AG04450 (cell line): Measurements from ENCODE around the gene PIK3AP1. TPM values are rescaled to one million over a fixed set of nuclear protein-coding genes. Genes with fewer than 3 reads are reported as not detected.
A peak's percentile ranks its signal among the peaks of the same experiment; 100 is the strongest.

Experiments used
- CTCF ChIA-PET: fragments of 300-600, 350-600 bp; formaldehyde crosslinking; extraction: SDS; loops from one replicate; lab custom pipeline; 2022; ENCODE audit warnings: antibody characterized with exemption, inconsistent platforms; lab: Charles Lee
- POLR2A ChIA-PET: fragments of 350-600 bp; formaldehyde crosslinking; extraction: SDS; loops from one replicate; lab custom pipeline; 2021; ENCODE audit warnings: antibody characterized with exemption, inconsistent platforms; lab: Yijun Ruan, JAX
- DNase-seq: peaks from one replicate; pipeline ENCODE4 v3.0.0-alpha.2; 2011; ENCODE audit warnings: low read depth, low spot score
- H3K27ac ChIP-seq: one replicate; pipeline ENCODE4 v1.5.1; 2012; ENCODE audit warnings: low read depth, low read length, control low read depth
- H3K27me3 ChIP-seq: one replicate; pipeline ENCODE4 v1.6.0; 2012; ENCODE audit warnings: low read length; ENCODE audit not compliant: control insufficient read depth, insufficient read depth
- H3K4me3 ChIP-seq: 2 replicates; pipeline ENCODE4 v1.5.1; 2011; ENCODE audit warnings: mild to moderate bottlenecking, low read depth, low read length, control low read depth
- H3K9me3 ChIP-seq: 2 replicates; pipeline ENCODE4 v1.5.1; 2012; ENCODE audit warnings: low read length; ENCODE audit not compliant: control insufficient read depth, insufficient read depth
- polyA plus RNA-seq: library from polyadenylated mRNA; depleted of rRNA; stranded (reverse); fragments of >200 nt; gene quantifications from 2 replicates; pipeline ENCODE4 v1.2.3, GENCODE V29; 2011
- TF ChIP-seq, protein P1 (sequence below): IDR thresholded peaks from 2 replicates; pipeline ENCODE4 v1.5.1; 2011; ENCODE audit warnings: low read depth, low read length, control low read depth, inconsistent platforms

The PIK3AP1 gene
- polyA plus RNA-seq, 1 experiment, result 0.05 TPM

DNA sequence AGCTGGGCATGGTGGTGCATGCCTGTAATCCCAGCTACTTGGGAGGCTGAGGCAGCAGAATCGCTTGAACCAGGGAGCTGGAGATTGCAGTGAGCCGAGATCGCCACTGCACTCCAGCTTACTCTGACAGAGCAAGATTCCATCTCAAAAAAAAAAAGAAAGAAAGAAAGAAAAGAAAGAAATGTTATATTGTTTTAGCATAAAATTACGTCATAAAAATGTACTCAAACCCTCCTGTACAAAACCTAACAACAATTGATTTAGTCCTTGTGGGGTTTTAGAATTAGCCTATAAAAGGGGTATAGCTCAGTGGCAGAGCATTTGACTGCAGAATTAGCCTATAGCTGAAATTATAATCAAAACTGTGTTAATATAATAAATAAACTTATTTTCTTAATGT lies 27.9 kb downstream of the PIK3AP1 start:
- H3K9me3 ChIP-seq, result no peaks in the 10 kb centered on the region
- TF ChIP-seq, protein P1, sequence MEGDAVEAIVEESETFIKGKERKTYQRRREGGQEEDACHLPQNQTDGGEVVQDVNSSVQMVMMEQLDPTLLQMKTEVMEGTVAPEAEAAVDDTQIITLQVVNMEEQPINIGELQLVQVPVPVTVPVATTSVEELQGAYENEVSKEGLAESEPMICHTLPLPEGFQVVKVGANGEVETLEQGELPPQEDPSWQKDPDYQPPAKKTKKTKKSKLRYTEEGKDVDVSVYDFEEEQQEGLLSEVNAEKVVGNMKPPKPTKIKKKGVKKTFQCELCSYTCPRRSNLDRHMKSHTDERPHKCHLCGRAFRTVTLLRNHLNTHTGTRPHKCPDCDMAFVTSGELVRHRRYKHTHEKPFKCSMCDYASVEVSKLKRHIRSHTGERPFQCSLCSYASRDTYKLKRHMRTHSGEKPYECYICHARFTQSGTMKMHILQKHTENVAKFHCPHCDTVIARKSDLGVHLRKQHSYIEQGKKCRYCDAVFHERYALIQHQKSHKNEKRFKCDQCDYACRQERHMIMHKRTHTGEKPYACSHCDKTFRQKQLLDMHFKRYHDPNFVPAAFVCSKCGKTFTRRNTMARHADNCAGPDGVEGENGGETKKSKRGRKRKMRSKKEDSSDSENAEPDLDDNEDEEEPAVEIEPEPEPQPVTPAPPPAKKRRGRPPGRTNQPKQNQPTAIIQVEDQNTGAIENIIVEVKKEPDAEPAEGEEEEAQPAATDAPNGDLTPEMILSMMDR, result no peak
- ChIA-PET POLR2A (no interaction called here), CTCF (interaction anchor here (0.6 to 1.4 kb wide), 3 partner anchors 26 to 810 kb away, joined by 3 to 5 read pairs (median 3); no protein-coding TSS in a partner anchor)
- no peak overlapping the region for H3K4me3 ChIP-seq
- H3K27me3 ChIP-seq, result no peaks in the 10 kb centered on the region
- no peak for DNase-seq
- no peak overlapping the region for H3K27ac ChIP-seq

DNA sequence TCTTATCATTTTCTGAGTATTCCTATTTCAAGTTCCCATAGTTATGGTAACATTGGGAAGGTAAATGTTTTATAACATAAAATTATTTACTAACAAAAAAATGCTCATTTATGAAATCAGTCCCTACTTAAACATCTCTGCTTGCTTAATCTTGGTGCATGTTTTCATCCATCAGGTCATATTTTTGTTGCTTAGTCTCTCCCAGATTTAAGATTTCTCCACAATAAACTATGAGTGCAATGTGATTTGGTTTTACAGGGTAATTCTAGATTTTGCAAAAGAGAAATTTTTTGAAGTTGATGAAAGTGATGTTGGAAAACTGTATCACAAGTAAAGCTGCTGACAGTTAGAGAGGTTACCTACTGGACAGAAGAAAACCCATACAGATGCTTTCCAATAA lies 28.6 kb downstream of the PIK3AP1 start:
- POLR2A ChIA-PET, result no interaction called here
- TF ChIP-seq, protein P1, result no peak
- no peak for DNase-seq
- no peak overlapping the region for H3K4me3 ChIP-seq
- H3K27ac ChIP-seq, result no peak overlapping the region
- no peaks in the 10 kb centered on the region for H3K27me3 ChIP-seq
- CTCF ChIA-PET, result interaction anchor here (0.6 to 1.4 kb wide), 5 partner anchors 50 to 811 kb away, joined by 3 to 5 read pairs (median 3); no protein-coding TSS in a partner anchor
- no peaks in the 10 kb centered on the region for H3K9me3 ChIP-seq

DNA sequence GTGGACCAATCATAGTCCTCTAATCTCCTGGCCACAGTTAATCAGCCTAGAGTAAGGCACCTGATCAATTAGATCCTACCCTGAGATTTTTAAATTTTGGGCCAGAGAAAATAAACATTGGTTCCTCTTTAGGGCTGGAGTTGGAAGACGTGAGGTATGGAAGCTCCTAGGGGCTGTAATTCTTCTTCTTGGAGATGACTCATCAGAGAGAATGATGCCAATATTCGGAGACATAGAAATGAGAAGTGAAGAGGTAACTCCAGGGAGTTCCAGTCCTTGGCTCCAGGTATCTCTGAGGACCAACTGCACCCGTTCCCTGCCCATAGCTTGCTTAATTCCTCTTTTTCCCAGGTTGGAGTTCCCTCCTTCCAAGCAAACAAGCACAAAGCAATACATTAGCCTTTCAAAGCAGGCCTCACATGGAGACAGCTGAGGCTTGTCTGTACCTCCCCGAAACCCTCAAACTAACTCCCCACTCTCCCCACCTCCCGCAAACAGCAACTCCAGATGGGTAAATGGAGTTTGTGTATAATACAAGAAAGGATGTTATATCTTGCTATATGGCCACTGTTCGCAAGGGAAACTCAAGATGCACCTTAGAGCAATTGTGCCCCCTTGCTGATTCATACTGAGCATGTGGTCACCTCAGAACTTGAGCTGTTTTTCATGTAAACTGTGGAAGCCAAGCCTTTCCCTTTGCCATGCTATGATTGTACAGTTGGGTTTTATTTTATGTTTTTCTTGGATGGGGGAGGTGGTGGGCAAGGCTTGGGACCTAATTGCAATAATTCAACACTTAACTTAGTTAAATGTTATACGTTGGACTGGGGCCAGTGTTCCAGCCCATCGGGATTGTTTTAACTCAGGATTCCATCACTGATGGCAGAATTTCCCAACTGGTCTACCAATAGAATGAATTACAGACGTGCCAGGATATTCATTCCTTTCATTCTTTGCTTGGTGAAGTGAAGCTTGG lies 29.3 kb downstream of the PIK3AP1 start:
- Histone ChIP-seq H3K27ac (no peak overlapping the region), H3K4me3 (no peak overlapping the region), H3K27me3 (no peaks in the 10 kb centered on the region), H3K9me3 (no peaks in the 10 kb centered on the region)
- TF ChIP-seq, protein P1, result 0 out of 2 replicates have a peak, but pooled peaks have one; percentile 20
- CTCF ChIA-PET, result interaction anchor here (0.9 to 1.4 kb wide), 3 partner anchors 49 to 52 kb away, joined by 3 to 5 read pairs (median 3); no protein-coding TSS in a partner anchor
- POLR2A ChIA-PET, result no interaction called here
- DNase-seq, result no peak

DNA sequence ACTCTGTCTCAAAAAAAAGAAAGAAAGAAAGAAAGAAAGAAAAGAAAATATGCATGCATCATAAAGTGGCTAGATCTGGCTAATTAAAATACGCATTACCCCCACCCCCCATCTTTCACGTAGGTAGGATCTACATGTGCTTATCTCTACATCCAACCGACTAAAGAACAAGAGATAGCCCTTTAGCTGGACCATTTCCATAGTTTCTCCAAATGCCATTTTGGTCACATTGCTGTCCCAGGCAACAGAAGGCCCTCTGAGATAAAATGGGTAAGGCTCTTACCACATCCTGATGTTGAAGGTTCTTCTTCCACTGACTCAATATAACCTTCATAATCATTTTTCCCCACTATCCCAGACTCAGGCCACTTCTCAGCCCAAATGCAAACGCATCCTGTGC lies 31.5 kb downstream of the PIK3AP1 start:
- ChIA-PET CTCF (no interaction called here), POLR2A (no interaction called here)
- H3K27me3 ChIP-seq, result peaks cover 2% of the 10 kb centered on the region
- TF ChIP-seq, protein P1, result no peak
- no peaks in the 10 kb centered on the region for H3K9me3 ChIP-seq
- H3K4me3 ChIP-seq, result no peak overlapping the region
- DNase-seq, result no peak
- H3K27ac ChIP-seq, result no peak overlapping the region
